Measurements from ENCODE around the gene ITGB4. TPM values are rescaled to one million over a fixed set of nuclear protein-coding genes. Genes with fewer than 3 reads are reported as not detected.

The ITGB4 gene
- total RNA-seq, 4 donors from 2014 or later = 371 to 689 (median 435) TPM

DNA sequence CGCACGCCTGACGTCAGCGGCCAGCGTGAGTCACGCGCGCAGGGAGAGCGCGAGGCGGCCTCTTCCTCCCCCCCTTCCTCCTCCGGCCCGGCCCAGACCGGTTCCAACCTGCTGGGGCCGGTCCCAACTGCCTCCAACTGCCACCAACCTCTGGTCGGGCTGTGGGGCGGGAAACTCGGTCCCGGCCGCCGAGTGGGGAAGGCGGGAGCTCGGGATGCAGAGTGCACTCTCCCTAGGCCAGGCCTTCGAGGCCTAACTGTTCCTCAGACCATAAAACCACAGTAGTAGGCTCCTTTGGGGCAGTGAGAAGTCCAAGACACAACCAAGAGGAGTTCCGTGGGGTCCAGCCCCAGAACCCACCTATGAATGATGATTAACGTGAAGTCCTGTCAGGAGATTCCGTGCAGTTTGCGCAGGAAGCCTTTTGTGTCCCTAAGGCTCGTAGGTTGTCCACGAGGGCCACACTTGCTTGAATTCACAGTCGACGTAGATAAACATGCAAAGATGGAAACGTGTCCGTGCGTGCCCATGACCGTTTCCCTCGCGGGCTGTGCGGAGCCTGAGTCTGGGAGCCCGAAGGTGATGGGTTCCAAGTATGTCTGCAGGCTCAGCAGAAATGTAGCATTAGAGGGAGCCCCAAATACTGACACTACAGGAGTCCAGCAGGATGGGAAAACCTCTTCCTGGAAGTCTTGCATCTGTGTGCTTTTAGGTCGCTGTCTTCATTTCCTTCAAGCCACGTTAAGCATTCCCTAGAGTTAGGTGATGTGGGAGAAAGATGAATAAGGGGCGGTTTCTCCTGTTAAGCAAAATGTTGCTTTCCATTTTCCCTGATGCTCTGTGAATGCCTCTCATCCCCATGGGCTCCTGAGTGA, 64.0 kb downstream of the ITGB4 start:
- TF ChIP-seq POLR2A (IDR thresholded peaks at IDR 0.05) = peak in 1 of 2 donors; percentile 68
- TF ChIP-seq, protein P1, sequence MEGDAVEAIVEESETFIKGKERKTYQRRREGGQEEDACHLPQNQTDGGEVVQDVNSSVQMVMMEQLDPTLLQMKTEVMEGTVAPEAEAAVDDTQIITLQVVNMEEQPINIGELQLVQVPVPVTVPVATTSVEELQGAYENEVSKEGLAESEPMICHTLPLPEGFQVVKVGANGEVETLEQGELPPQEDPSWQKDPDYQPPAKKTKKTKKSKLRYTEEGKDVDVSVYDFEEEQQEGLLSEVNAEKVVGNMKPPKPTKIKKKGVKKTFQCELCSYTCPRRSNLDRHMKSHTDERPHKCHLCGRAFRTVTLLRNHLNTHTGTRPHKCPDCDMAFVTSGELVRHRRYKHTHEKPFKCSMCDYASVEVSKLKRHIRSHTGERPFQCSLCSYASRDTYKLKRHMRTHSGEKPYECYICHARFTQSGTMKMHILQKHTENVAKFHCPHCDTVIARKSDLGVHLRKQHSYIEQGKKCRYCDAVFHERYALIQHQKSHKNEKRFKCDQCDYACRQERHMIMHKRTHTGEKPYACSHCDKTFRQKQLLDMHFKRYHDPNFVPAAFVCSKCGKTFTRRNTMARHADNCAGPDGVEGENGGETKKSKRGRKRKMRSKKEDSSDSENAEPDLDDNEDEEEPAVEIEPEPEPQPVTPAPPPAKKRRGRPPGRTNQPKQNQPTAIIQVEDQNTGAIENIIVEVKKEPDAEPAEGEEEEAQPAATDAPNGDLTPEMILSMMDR (IDR thresholded peaks at IDR 0.05) = no peak
- DNase-seq (ENCODE audit: low spot score in 2 of 2) = peak; percentile 89 to 99
- 3% methylated on average over 21 to 34 of the region's 43 CpGs for WGBS, 2 donors
- H3K4me3 ChIP-seq (ENCODE audit: low read depth, poor library complexity, severe bottlenecking) = peak overlapping the region; percentile 34
- intact Hi-C loops (cut with DNase I; ENCODE audit: low total_unique reads) = no loop called here

DNA sequence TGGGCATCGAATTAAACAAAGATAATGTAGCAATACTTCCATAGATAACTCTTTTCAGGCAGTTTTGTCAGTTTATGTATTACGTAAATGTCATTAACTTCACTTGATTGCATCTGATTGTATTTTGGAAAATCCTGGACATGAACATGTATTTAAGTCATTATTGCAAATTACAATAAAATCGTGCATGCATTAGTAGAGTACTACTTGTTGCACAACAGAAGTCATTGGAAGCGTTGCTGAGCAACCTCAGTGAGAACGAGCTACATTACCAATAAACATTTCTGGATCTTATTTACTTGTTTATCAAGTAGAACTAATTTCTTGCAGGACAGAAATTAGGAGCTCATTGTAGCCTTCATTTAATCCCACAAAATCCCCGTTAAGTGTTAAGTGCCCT, 70.0 kb downstream of the ITGB4 start:
- no peak for DNase-seq (ENCODE audit: low spot score in 2 of 2)
- no peak overlapping the region for H3K4me3 ChIP-seq (ENCODE audit: low read depth, poor library complexity, severe bottlenecking)
- TF ChIP-seq POLR2A (IDR thresholded peaks at IDR 0.05) = no peak
- intact Hi-C loops (cut with DNase I; ENCODE audit: low total_unique reads) = no loop called here
- 65 to 77% methylated on average over 6 of the region's 6 CpGs for WGBS, 2 donors

DNA sequence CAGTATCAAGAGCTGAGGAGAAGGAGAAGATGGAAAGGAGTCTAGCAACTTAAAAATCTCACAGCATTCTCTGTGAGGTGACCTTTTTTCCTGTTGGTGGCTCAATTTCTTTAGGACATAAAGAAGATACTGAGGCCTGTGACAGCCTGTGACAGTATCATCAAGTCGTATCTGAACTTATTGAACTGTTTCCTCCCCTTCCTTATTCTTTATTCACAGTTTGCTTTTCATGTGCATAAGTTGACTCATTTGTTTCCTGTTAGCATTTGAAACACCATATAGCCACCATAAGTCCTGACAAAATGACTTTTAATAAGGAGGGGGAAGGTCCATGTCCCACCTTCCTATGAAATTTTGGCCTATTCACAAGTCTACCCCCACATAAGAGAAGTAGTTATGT, 72.2 kb downstream of the ITGB4 start:
- 78 to 83% methylated on average over 1 of the region's 1 CpG for WGBS, 2 donors
- no peak for TF ChIP-seq POLR2A (IDR thresholded peaks at IDR 0.05)
- TF ChIP-seq, protein P1 (IDR thresholded peaks at IDR 0.05) = no peak
- DNase-seq (ENCODE audit: low spot score in 2 of 2) = no peak
- intact Hi-C loops (cut with DNase I; ENCODE audit: low total_unique reads) = no loop called here
- H3K4me3 ChIP-seq (ENCODE audit: low read depth, poor library complexity, severe bottlenecking) = no peak overlapping the region

DNA sequence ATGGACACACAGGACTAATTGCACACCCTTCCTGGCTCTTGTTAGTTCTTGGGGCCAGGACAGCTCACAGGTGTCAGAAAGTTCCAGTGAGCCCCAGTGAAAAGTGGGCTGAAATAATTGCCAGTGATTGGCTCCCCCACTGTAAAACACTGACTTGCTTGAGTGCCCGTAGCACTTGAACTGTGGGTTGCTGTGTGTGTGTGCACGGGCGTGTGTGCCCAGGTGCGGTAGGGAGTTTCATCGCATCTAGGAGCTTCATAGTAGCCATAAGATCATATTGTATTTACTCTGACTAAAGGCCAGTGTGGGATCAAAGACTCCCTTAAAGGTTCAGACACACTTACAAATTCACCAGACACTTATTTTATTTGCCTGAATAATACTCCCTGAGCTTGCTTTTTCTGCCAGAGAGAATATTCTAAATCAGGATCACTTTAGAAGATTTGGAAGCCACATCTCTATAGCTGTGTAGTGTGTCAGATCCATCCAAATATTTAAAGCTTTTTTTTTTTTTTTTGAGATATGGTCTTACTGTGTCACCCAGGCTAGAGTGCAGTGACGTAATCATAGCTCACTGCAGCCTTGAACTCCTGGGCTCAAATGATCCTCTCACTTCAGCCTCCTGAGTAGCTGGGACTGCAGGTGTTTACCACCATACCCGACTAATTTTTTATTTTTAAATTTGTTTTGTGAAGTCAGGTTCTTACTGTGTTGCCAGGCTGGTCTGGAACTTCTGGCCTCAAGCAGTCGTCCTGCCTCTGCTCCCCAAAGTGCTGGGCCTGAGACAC, 74.8 kb downstream of the ITGB4 start:
- TF ChIP-seq POLR2A (IDR thresholded peaks at IDR 0.05) = no peak
- TF ChIP-seq, protein P1 (IDR thresholded peaks at IDR 0.05) = no peak
- WGBS, 2 donors = 92 to 97% methylated on average over 8 of the region's 8 CpGs
- intact Hi-C loops (cut with DNase I; ENCODE audit: low total_unique reads) = no loop called here
- DNase-seq (ENCODE audit: low spot score in 2 of 2) = peak in 1 of 2 donors; percentile 39
- H3K4me3 ChIP-seq (ENCODE audit: low read depth, poor library complexity, severe bottlenecking) = no peak overlapping the region

DNA sequence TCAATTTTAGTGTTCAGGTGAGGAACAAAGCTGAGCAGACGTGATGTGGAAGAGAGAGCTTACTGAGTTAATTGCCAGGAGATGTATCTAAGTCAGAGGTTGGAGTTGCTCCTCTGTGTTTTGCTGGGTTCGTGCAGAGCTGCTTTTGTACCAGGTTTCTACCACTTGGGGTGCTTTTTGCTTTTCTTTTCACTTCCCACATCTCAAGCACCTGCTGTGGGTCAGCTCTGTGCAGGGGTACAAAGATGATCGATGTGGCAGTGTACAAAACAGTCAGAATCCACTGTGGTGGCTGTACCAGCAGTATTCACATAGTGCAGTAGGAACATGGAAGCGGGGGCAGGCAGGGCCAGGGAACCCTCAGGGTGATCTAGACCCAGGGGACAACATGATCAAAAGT, 78.1 kb downstream of the ITGB4 start:
- 85 to 93% methylated on average over 4 of the region's 4 CpGs for WGBS, 2 donors
- TF ChIP-seq, protein P1 (IDR thresholded peaks at IDR 0.05) = no peak
- TF ChIP-seq POLR2A (IDR thresholded peaks at IDR 0.05) = no peak
- intact Hi-C loops (cut with DNase I; ENCODE audit: low total_unique reads) = no loop called here
- H3K4me3 ChIP-seq (ENCODE audit: low read depth, poor library complexity, severe bottlenecking) = no peak overlapping the region
- peak in 1 of 2 donors; percentile 58 for DNase-seq (ENCODE audit: low spot score in 2 of 2)

DNA sequence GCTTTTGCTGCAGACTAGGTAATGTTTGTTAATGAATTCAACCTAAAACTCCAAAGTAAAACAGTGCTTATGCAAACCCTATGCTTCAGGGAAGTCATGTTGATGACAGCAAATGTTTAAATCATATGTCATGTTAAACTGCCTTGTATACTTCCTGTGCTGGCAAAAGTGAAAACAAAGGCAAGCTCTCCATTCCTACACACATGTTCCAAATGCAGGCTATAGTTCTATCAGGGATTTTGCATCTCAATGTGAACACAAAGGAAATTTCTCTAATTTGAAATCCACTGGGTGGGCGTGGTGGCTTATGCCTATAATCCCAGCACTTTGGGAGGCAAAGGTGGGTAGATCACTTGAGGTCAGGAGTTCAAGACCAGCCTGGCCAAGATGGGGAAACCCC, 82.6 kb downstream of the ITGB4 start:
- no peak overlapping the region for H3K4me3 ChIP-seq (ENCODE audit: low read depth, poor library complexity, severe bottlenecking)
- 88 to 95% methylated on average over 1 of the region's 1 CpG for WGBS, 2 donors
- intact Hi-C loops (cut with DNase I; ENCODE audit: low total_unique reads) = no loop called here
- DNase-seq (ENCODE audit: low spot score in 2 of 2) = no peak
- TF ChIP-seq POLR2A (IDR thresholded peaks at IDR 0.05) = no peak
- TF ChIP-seq, protein P1 (IDR thresholded peaks at IDR 0.05) = no peak
